ENCODE data around the gene CRACR2B. TPM values are rescaled to one million over a fixed set of nuclear protein-coding genes. Genes with fewer than 3 reads are reported as not detected.

The CRACR2B gene
- total and polyA plus RNA-seq, 2 of the 13 experiments (the other 11 are each of a cell fraction or from before 2014, with no cell fraction given) = 14.9 to 21.0 TPM

- TF ChIP-seq, protein P1, sequence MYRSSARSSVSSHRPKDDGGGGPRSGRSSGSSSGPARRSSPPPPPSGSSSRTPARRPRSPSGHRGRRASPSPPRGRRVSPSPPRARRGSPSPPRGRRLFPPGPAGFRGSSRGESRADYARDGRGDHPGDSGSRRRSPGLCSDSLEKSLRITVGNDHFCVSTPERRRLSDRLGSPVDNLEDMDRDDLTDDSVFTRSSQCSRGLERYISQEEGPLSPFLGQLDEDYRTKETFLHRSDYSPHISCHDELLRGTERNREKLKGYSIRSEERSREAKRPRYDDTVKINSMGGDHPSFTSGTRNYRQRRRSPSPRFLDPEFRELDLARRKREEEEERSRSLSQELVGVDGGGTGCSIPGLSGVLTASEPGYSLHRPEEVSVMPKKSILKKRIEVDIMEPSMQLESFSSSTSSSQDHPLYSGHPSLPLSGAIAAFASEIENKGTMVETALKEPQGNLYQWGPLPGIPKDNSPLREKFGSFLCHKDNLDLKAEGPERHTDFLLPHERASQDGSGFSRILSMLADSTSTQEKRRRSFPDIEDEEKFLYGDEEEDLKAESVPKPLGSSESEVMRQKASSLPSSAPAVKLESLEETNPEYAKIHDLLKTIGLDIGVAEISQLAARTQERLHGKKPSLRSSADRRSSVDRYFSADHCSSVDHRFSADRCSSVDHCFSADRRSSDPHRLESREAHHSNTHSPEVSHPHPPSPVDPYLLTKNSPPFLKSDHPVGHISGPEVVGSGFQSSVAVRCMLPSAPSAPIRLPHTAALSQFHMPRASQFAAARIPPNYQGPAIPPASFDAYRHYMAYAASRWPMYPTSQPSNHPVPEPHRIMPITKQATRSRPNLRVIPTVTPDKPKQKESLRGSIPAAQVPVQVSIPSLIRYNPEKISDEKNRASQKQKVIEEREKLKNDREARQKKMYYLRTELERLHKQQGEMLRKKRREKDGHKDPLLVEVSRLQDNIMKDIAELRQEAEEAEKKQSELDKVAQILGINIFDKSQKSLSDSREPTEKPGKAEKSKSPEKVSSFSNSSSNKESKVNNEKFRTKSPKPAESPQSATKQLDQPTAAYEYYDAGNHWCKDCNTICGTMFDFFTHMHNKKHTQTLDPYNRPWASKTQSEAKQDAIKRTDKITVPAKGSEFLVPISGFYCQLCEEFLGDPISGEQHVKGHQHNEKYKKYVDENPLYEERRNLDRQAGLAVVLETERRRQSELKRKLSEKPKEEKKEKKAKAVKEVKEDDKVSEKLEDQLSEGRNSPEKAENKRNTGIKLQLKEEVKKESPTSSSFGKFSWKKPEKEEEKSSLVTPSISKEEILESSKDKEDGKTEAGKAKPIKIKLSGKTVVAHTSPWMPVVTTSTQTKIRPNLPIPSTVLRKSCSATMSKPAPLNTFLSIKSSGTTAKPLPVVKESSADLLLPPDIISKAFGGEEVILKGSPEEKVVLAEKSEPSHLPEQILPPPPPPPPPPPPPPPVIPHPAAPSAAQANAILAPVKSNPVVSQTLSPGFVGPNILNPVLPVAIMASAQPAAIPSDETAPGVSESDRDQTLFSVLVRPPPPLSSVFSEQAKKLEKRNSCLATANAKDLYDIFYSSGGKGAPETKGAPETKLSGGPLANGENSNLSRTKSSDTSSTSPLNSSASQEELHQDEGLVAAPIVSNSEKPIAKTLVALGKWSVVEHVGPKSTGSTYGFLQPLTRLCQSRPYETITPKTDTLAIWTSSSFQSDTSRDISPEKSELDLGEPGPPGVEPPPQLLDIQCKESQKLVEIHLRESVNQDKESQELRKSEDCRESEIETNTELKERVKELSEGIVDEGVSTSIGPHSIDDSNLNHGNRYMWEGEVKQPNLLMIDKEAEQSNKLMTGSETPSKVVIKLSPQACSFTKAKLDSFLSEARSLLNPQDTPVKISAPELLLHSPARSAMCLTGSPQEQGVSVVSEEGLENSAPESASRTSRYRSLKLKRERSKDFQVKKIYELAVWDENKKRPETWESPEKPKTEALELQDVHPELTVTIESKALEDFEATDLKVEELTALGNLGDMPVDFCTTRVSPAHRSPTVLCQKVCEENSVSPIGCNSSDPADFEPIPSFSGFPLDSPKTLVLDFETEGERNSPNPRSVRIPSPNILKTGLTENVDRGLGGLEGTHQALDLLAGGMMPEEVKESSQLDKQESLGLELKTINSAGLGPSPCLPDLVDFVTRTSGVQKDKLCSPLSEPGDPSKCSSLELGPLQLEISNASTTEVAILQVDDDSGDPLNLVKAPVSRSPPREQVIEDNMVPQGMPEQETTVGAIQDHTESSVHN (CRISPR knock-in tag; IDR thresholded peaks at IDR 0.05) = no peak
- TF ChIP-seq ZNF570 (CRISPR knock-in tag; IDR thresholded peaks at IDR 0.05; ENCODE audit: borderline replicate concordance) (no peak), ZNF605 (CRISPR knock-in tag; IDR thresholded peaks at IDR 0.05) (no peak), ZNF3 (CRISPR knock-in tag; IDR thresholded peaks at IDR 0.05) (no peak), ZSCAN25 (CRISPR knock-in tag; IDR thresholded peaks at IDR 0.05) (no peak), TRAFD1 (CRISPR knock-in tag; IDR thresholded peaks at IDR 0.05; ENCODE audit: borderline replicate concordance) (no peak), ZNF468 (CRISPR knock-in tag; IDR thresholded peaks at IDR 0.05) (no peak), POGZ (CRISPR knock-in tag; IDR thresholded peaks at IDR 0.05) (no peak), RFX3 (CRISPR knock-in tag; IDR thresholded peaks at IDR 0.05) (no peak), ZNF263 (CRISPR knock-in tag; IDR thresholded peaks at IDR 0.05) (peak; percentile 35; the same call in 1 of the 2 replicates), ZNF557 (CRISPR knock-in tag; IDR thresholded peaks at IDR 0.05) (no peak), ZNF574 (CRISPR knock-in tag; IDR thresholded peaks at IDR 0.05) (no peak), FOXM1 (CRISPR knock-in tag; IDR thresholded peaks at IDR 0.05) (no peak), ZNF430 (CRISPR knock-in tag; IDR thresholded peaks at IDR 0.05) (0 out of 2 replicates have a peak, but pooled peaks have one; percentile 33), ELF1 (CRISPR knock-in tag; IDR thresholded peaks at IDR 0.05) (no peak), ZNF362 (CRISPR knock-in tag; IDR thresholded peaks at IDR 0.05; ENCODE audit: borderline replicate concordance) (no peak), ARID2 (CRISPR knock-in tag; IDR thresholded peaks at IDR 0.05; ENCODE audit: borderline replicate concordance) (no peak)
Observed at GRCh38 chr11:841981-842369, 14.3 kb downstream of the CRACR2B start (continued).

Measured in HepG2 (cell line).